K562 (cell line): Measurements from ENCODE around the gene TMEM107. TPM values are rescaled to one million over a fixed set of nuclear protein-coding genes. Genes with fewer than 3 reads are reported as not detected.
A peak's percentile ranks its signal among the peaks of the same experiment; 100 is the strongest.

Experiments
- ATAC-seq: fragments of 200-7000 bp; cut with Tn5 transposase; 3 replicates; pipeline ENCODE4 v1.9.1; 2020; ENCODE audit warnings: moderate library complexity
- BruUV-seq: library from RNA; stranded (reverse); fragments of 400-500 nt; replicated peaks from 2 replicates; lab custom pipeline; 2021; lab: Mats Ljungman, UMichigan
- CTCF ChIA-PET: fragments of 300-600 bp; formaldehyde crosslinking; extraction: SDS; loops from one replicate; lab custom pipeline; 2021; ENCODE audit warnings: low intra/inter-chr PET ratio; lab: Yijun Ruan, JAX
- POLR2A ChIA-PET: fragments of 300-600, 350-650 bp; sonication (Branson Sonifier 250); formaldehyde crosslinking; extraction: SDS; loops from one replicate; lab custom pipeline; 2021; ENCODE audit warnings: antibody characterized with exemption, inconsistent platforms; lab: Yijun Ruan, JAX
- DNase-seq, 4 experiments: peaks; one replicate each; pipeline versions ENCODE4 v3.0.0 to v3.0.0-alpha.2; 2011 to 2018; ENCODE audit warnings: low spot score in 3 of 4, mixed read lengths in 3 of 4; ENCODE audit errors: extremely low read depth in 1 of 4
- FAIRE-seq: peaks from 2 replicates; lab custom pipeline; 2011; peaks lifted over from hg19 to GRCh38; lab: Jason Lieb, UNC
- H2AFZ ChIP-seq: 2 replicates; pipeline ENCODE4 v1.6.0; 2011; ENCODE audit warnings: low read depth, low read length, control low read depth, inconsistent platforms
- H3K27ac ChIP-seq: fragments of 200-600 bp; 3 replicates; pipeline ENCODE4 v1.8.0; 2011; ENCODE audit warnings: low read depth, mild to moderate bottlenecking, control low read depth, inconsistent platforms, low read length, moderate library complexity, mixed read lengths; ENCODE audit errors: extremely low read depth
- H3K27me3 ChIP-seq, 2 experiments: fragments of 300-600 bp in 1 of 2; 2 replicates in 1 of 2; 3 replicates in 1 of 2; pipeline versions ENCODE4 v1.6.0 to v1.8.0; 2011; ENCODE audit warnings: inconsistent platforms in 2 of 2, low read length in 2 of 2, mild to moderate bottlenecking in 1 of 2, mixed read lengths in 1 of 2, moderate library complexity in 1 of 2; ENCODE audit not compliant: control insufficient read depth in 2 of 2, insufficient read depth in 2 of 2
- H3K36me3 ChIP-seq: fragments of 300-600 bp; 3 replicates; pipeline ENCODE4 v1.8.0; 2011; ENCODE audit warnings: mild to moderate bottlenecking, low read length, inconsistent platforms; ENCODE audit not compliant: control insufficient read depth, insufficient read depth
- H3K4me1 ChIP-seq, 2 experiments: fragments of 200-600 bp in 1 of 2; replicated peaks in 1 of 2; 2 replicates in 1 of 2; 3 replicates in 1 of 2; pipeline versions ENCODE4 v1.5.1 to v1.8.0; 2011; ENCODE audit warnings: inconsistent platforms in 2 of 2, low read length in 2 of 2, mild to moderate bottlenecking in 1 of 2, mixed read lengths in 1 of 2, moderate library complexity in 1 of 2; ENCODE audit not compliant: control insufficient read depth in 2 of 2, insufficient read depth in 2 of 2
- H3K4me2 ChIP-seq: 2 replicates; pipeline ENCODE4 v1.6.1; 2011; ENCODE audit warnings: low read length, control low read depth, inconsistent platforms, mixed read lengths; ENCODE audit not compliant: insufficient read depth
- H3K4me3 ChIP-seq: fragments of 200-600 bp; sonication (generic), shearing (Covaris generic); 2 replicates; pipeline ENCODE4 v1.5.1; 2016; ENCODE audit warnings: control low read depth, inconsistent platforms
- H3K79me2 ChIP-seq: fragments of 200-600 bp; 3 replicates; pipeline ENCODE4 v1.8.0; 2011; ENCODE audit warnings: low read length, inconsistent platforms; ENCODE audit not compliant: control insufficient read depth, insufficient read depth
- H3K9ac ChIP-seq, 2 experiments: 2 replicates each; pipeline versions ENCODE4 v1.6.0 to v1.6.1; 2011; ENCODE audit warnings: low read depth in 2 of 2, low read length in 2 of 2, control low read depth in 1 of 2, inconsistent platforms in 1 of 2, mild to moderate bottlenecking in 1 of 2, mixed read lengths in 1 of 2; ENCODE audit not compliant: insufficient read depth in 1 of 2
- H3K9me1 ChIP-seq: one replicate; pipeline ENCODE4 v1.6.0; 2011; ENCODE audit warnings: inconsistent platforms, mild to moderate bottlenecking, low read length, moderate library complexity; ENCODE audit not compliant: control insufficient read depth, insufficient read depth
- H3K9me3 ChIP-seq: replicated peaks from 2 replicates; pipeline ENCODE4 v1.5.1; 2011; ENCODE audit warnings: low read depth, low read length, inconsistent platforms; ENCODE audit not compliant: control insufficient read depth, insufficient read depth
- H4K20me1 ChIP-seq: replicated peaks from 2 replicates; pipeline ENCODE4 v1.6.1; 2011; ENCODE audit warnings: low read length, inconsistent platforms, mixed read lengths; ENCODE audit not compliant: control insufficient read depth, insufficient read depth
- CC2D1A ChIP-seq: fragments of 450-650 bp; IDR thresholded peaks from 2 replicates; pipeline ENCODE4 v1.6.1; 2017; ENCODE audit warnings: mild to moderate bottlenecking
- CXXC5 ChIP-seq: fragments of 250-450 bp; sonication (Bioruptor Pico); IDR thresholded peaks from 2 replicates; pipeline ENCODE4 v1.8.0; 2022; ENCODE audit warnings: inconsistent platforms, mild to moderate bottlenecking, moderate library complexity
- KDM5B ChIP-seq: fragments of 200-600 bp; sonication (generic); IDR thresholded peaks from 2 replicates; pipeline ENCODE4 v1.6.1; 2012; ENCODE audit warnings: low read depth, mild to moderate bottlenecking, moderate library complexity, low read length, control low read depth, inconsistent platforms; ENCODE audit not compliant: insufficient replicate concordance
- MLLT1 ChIP-seq, 2 experiments: fragments of 450-650 bp; IDR thresholded peaks; 2 replicates each; pipeline ENCODE4 v1.6.1; 2016
- PHF8 ChIP-seq: fragments of 200-600 bp; sonication (generic); IDR thresholded peaks from 2 replicates; pipeline ENCODE4 v1.6.1; 2012; ENCODE audit warnings: mixed run types, mild to moderate bottlenecking, inconsistent platforms, low read length, moderate library complexity, borderline replicate concordance
- POLR2G ChIP-seq: fragments of 200-400 bp; formaldehyde crosslinking; IDR thresholded peaks from 2 replicates; pipeline ENCODE4 v1.6.1; 2017; ENCODE audit warnings: low read depth, mild to moderate bottlenecking, antibody characterized with exemption, low read length, moderate library complexity
- ZNF639 ChIP-seq, 2 experiments: fragments of 200-800 bp in 1 of 2; sonication (Bioruptor generic) in 1 of 2; sonication (generic) in 1 of 2; formaldehyde crosslinking in 1 of 2; IDR thresholded peaks in 1 of 2; conservative IDR thresholded peaks in 1 of 2; 2 replicates each; pipeline versions ENCODE4 v1.5.0 to v1.6.1; 2016 to 2020; ENCODE audit warnings: missing compliant biosample characterization in 1 of 2, missing genetic modification characterization in 1 of 2, missing genetic modification reagents in 1 of 2
- WGBS: fragments of 100-300 bp; shearing (Covaris generic); methylation state at CpG from one replicate; pipeline ENCODE4 v1.1.6; 2016; ENCODE audit warnings: low coverage, mixed read lengths; ENCODE audit not compliant: insufficient coverage; ENCODE audit errors: missing lambda C conversion rate; 5-methylcytosine and 5-hydroxymethylcytosine counted together
- in situ Hi-C: fragments of 300-500 bp; cut with MboI; formaldehyde crosslinking; loops from 4 replicates; pipeline ENCODE4 v1.15.0; 2018; ENCODE audit warnings: inconsistent platforms, mixed read lengths
- intact Hi-C: fragments of 100-400 bp; cut with micrococcal nuclease; formaldehyde crosslinking; loops from 2 replicates; pipeline ENCODE4 v1.14.2; 2022
- polyA plus RNA-seq, 8 experiments: library from polyadenylated mRNA; depleted of rRNA in 4 of 8; stranded (reverse) in 5 of 8; unstranded in 3 of 8; fragments of >200 nt; fragmentation: Nextera tagmentation in 2 of 8; fragmentation: Illumina TruSeq in 1 of 8; extraction: Ambion mirVana in 2 of 8; extraction: Trizol in 1 of 8; gene quantifications; 2 replicates each; pipeline versions ENCODE4 v1.2.1 to v1.2.3, GENCODE V29; 2011 to 2014; ENCODE audit warnings: inconsistent platforms in 1 of 8, missing spikeins in 1 of 8
- total RNA-seq, 7 experiments: library from RNA; depleted of rRNA in 6 of 7; stranded (reverse); fragments of >200 nt in 6 of 7; fragmentation: Illumina TruSeq in 2 of 7; extraction: Trizol in 2 of 7; gene quantifications; 2 replicates each; pipeline versions ENCODE4 v1.2.1 to v1.2.3, GENCODE V29; 2011 to 2021; ENCODE audit warnings: low replicate concordance in 1 of 7
- TF ChIP-seq, protein P1 (sequence below): fragments of 450-650 bp; IDR thresholded peaks from 2 replicates; pipeline ENCODE4 v1.6.1; 2017; ENCODE audit warnings: antibody characterized with exemption

The TMEM107 gene
- total and polyA plus RNA-seq, 9 of the 15 experiments (the other 6 are each of a cell fraction or from before 2014, with no cell fraction given), result 7.1 to 26.2 (median 16.9) TPM

- Histone ChIP-seq H3K9ac (peak overlapping the region; percentile 57 to 92), H3K9me1 (no peaks in the 10 kb centered on the region), H3K4me1 (peaks cover 22 to 60% of the 10 kb centered on the region in 2 experiments), H4K20me1 (no peaks in the 10 kb centered on the region; the same call in 1 of the 2 replicates), H3K9me3 (no peaks in the 10 kb centered on the region), H2AFZ (peak overlapping the region; percentile 91), H3K4me3 (peak overlapping the region; percentile 73), H3K36me3 (no peaks in the 10 kb centered on the region), H3K27ac (peak overlapping the region; percentile 34; the same call in 1 of the 3 replicates), H3K79me2 (no peaks in the 10 kb centered on the region), H3K27me3 (0 out of 5 replicates have a peak, but pooled peaks cover 0 to 9% of the 10 kb centered on the region in 2 experiments), H3K4me2 (peak overlapping the region; percentile 87)
- no TSS peak for BruUV-seq
- ATAC-seq, result peak; percentile 45
- 0% methylated on average over 5 of the region's 45 CpGs for WGBS
- in situ Hi-C loops, result no loop called here
- POLR2A ChIA-PET, result interaction anchor here (0.8 to 1.7 kb wide), 5 partner anchors 8 to 47 kb away, joined by 3 to 10 read pairs (median 4); partner anchors contain the start of gene ALOX12B
- CTCF ChIA-PET, result no interaction called here
- peak; percentile 48 for FAIRE-seq
- DNase-seq, result peak; percentile 66 to 74 (median 70)
- intact Hi-C loops, result loop anchor here (10.0 kb wide), 1 partner anchor 292 kb away; the partner anchor contains the start of gene KDM6B
- TF ChIP-seq, protein P1, sequence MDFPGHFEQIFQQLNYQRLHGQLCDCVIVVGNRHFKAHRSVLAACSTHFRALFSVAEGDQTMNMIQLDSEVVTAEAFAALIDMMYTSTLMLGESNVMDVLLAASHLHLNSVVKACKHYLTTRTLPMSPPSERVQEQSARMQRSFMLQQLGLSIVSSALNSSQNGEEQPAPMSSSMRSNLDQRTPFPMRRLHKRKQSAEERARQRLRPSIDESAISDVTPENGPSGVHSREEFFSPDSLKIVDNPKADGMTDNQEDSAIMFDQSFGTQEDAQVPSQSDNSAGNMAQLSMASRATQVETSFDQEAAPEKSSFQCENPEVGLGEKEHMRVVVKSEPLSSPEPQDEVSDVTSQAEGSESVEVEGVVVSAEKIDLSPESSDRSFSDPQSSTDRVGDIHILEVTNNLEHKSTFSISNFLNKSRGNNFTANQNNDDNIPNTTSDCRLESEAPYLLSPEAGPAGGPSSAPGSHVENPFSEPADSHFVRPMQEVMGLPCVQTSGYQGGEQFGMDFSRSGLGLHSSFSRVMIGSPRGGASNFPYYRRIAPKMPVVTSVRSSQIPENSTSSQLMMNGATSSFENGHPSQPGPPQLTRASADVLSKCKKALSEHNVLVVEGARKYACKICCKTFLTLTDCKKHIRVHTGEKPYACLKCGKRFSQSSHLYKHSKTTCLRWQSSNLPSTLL, result peak; percentile 98
- peak; percentile 99 for TF ChIP-seq CC2D1A
- TF ChIP-seq CXXC5, result peak; percentile 33; the same call in 1 of the 2 replicates
- TF ChIP-seq KDM5B, result peak; percentile 41
- TF ChIP-seq PHF8, result peak; percentile 29; the same call in 1 of the 2 replicates
- TF ChIP-seq POLR2G, result peak; percentile 57
- 0 out of 4 replicates have a peak, but pooled peaks of 1 of the 2 experiments have one; percentile 35 for TF ChIP-seq ZNF639 (CRISPR knock-in tag; conservative IDR thresholded peaks at IDR 0.05 in 1 of 2, IDR thresholded peaks at IDR 0.05 in 1 of 2)
- TF ChIP-seq MLLT1 (IDR thresholded peaks at IDR 0.05), result peak in 1 of 2 experiments; percentile 78; a peak in 2 of 4 replicates
Observed at GRCh38 chr17:8126491-8127066, 49.6 kb downstream of the TMEM107 start.
